HCT116 (cell line): ENCODE data around the gene SLC38A8. TPM values are rescaled to one million over a fixed set of nuclear protein-coding genes. Genes with fewer than 3 reads are reported as not detected.

ENCODE experiments used
- ATAC-seq: fragments of 200-7000 bp; cut with Tn5 transposase; 2 replicates; pipeline ENCODE4 v1.9.1; 2020; ENCODE audit warnings: mild to moderate bottlenecking, moderate library complexity
- BruUV-seq: library from RNA; stranded (reverse); fragments of 400-500 nt; replicated peaks from 2 replicates; lab custom pipeline; 2021; lab: Mats Ljungman, UMichigan
- CTCF ChIA-PET: fragments of 300-600 bp; sonication (Branson Sonifier 250); formaldehyde crosslinking; loops from one replicate; lab custom pipeline; 2021; ENCODE audit warnings: antibody characterized with exemption; lab: Charles Lee
- POLR2A ChIA-PET: fragments of 300-600, 350-600 bp; sonication (Branson Sonifier 250); formaldehyde crosslinking; loops from one replicate; lab custom pipeline; 2021; ENCODE audit warnings: antibody characterized with exemption; lab: Charles Lee
- RAD21 ChIA-PET, 2 experiments: fragments of 300-600 bp; sonication (Branson Sonifier 250); formaldehyde crosslinking; loops; one replicate each; lab custom pipeline; 2023; ENCODE audit warnings: low total read pairs in 2 of 2; ENCODE audit not compliant: uncharacterized antibody in 2 of 2, unreplicated experiment in 2 of 2, low non-redundant PET in 1 of 2; lab: Charles Lee
- DNase-seq: peaks from one replicate; pipeline ENCODE4 v3.0.0-alpha.2; 2010; ENCODE audit warnings: low read depth, low spot score
- H2AFZ ChIP-seq: fragments of 200-600 bp; shearing (Covaris generic), sonication (generic); 2 replicates; pipeline ENCODE4 v1.6.1; 2017; ENCODE audit warnings: low read depth, mixed run types, mixed read lengths, antibody characterized with exemption, low read length; ENCODE audit not compliant: poor library complexity, severe bottlenecking
- H3K27ac ChIP-seq: 2 replicates; pipeline ENCODE4 v1.5.1; 2012; ENCODE audit warnings: low read depth, low read length
- H3K27me3 ChIP-seq: fragments of 200-600 bp; sonication (generic); 2 replicates; pipeline ENCODE4 v1.6.1; 2016; ENCODE audit warnings: mixed run types, low read length, mixed read lengths; ENCODE audit not compliant: insufficient read depth
- H3K36me3 ChIP-seq, 2 experiments: fragments of 200-500 bp in 1 of 2; fragments of 200-600 bp in 1 of 2; sonication (Bioruptor generic) in 1 of 2; sonication (generic) in 1 of 2; 2 replicates each; pipeline versions ENCODE4 v1.5.1 to v1.6.1; 2014 to 2016; ENCODE audit warnings: low read length in 2 of 2, inconsistent platforms in 1 of 2, mixed read lengths in 1 of 2, mixed run types in 1 of 2; ENCODE audit not compliant: insufficient read depth in 2 of 2, control insufficient read depth in 1 of 2
- H3K4me1 ChIP-seq, 2 experiments: fragments of 200-600 bp in 1 of 2; sonication (generic) in 1 of 2; 2 replicates each; pipeline versions ENCODE4 v1.5.1 to v1.6.1; 2012 to 2017; ENCODE audit warnings: low read length in 2 of 2, inconsistent platforms in 1 of 2, mild to moderate bottlenecking in 1 of 2, mixed read lengths in 1 of 2, mixed run types in 1 of 2, moderate library complexity in 1 of 2; ENCODE audit not compliant: insufficient read depth in 2 of 2, control insufficient read depth in 1 of 2
- H3K4me2 ChIP-seq: fragments of 200-600 bp; sonication (generic); 2 replicates; pipeline ENCODE4 v1.6.1; 2017; ENCODE audit warnings: mixed run types, low read length, mixed read lengths
- H3K4me3 ChIP-seq, 2 experiments: fragments of 200-600 bp in 1 of 2; sonication (generic) in 1 of 2; replicated peaks in 1 of 2; 2 replicates each; pipeline ENCODE4 v1.5.1; 2011 to 2016; ENCODE audit warnings: low read length in 2 of 2, control low read depth in 1 of 2, low read depth in 1 of 2, mild to moderate bottlenecking in 1 of 2, mixed read lengths in 1 of 2, mixed run types in 1 of 2
- H3K79me2 ChIP-seq: fragments of 200-600 bp; sonication (generic); 2 replicates; pipeline ENCODE4 v1.6.1; 2017; ENCODE audit warnings: mild to moderate bottlenecking, mixed run types, low read length, moderate library complexity, mixed read lengths; ENCODE audit not compliant: insufficient read depth
- H3K9ac ChIP-seq: fragments of 200-600 bp; sonication (generic); 2 replicates; pipeline ENCODE4 v1.6.1; 2016; ENCODE audit warnings: low read length, mixed read lengths
- H3K9me2 ChIP-seq: fragments of 200-600 bp; sonication (generic), shearing (Covaris generic); 2 replicates; pipeline ENCODE4 v1.6.1; 2017; ENCODE audit warnings: mixed run types, mild to moderate bottlenecking, moderate library complexity; ENCODE audit not compliant: insufficient read depth
- H3K9me3 ChIP-seq, 2 experiments: fragments of 200-500 bp in 1 of 2; fragments of 200-600 bp in 1 of 2; sonication (Bioruptor generic) in 1 of 2; sonication (generic) in 1 of 2; 2 replicates each; pipeline ENCODE4 v1.6.1; 2014 to 2017; ENCODE audit warnings: low read length in 2 of 2, mixed read lengths in 2 of 2, inconsistent platforms in 1 of 2, low read depth in 1 of 2, mild to moderate bottlenecking in 1 of 2, mixed run types in 1 of 2, moderate library complexity in 1 of 2; ENCODE audit not compliant: control insufficient read depth in 1 of 2, insufficient read depth in 1 of 2
- H4K20me1 ChIP-seq: fragments of 200-600 bp; sonication (generic), shearing (Covaris generic); 2 replicates; pipeline ENCODE4 v1.6.1; 2017; ENCODE audit warnings: mixed run types, mild to moderate bottlenecking, moderate library complexity; ENCODE audit not compliant: insufficient read depth
- ATF3 ChIP-seq: IDR thresholded peaks from 2 replicates; pipeline ENCODE4 v1.6.1; 2012
- CTCF ChIP-seq, 3 experiments: fragments of 200-600 bp in 1 of 3; sonication (generic) in 1 of 3; IDR thresholded peaks in 2 of 3; conservative IDR thresholded peaks in 1 of 3; 2 replicates each; pipeline ENCODE4 v1.5.1; 2012 to 2017; ENCODE audit warnings: low read depth in 2 of 3, low read length in 2 of 3, antibody characterized with exemption in 1 of 3, borderline replicate concordance in 1 of 3, control low read depth in 1 of 3, mild to moderate bottlenecking in 1 of 3, mixed read lengths in 1 of 3, mixed run types in 1 of 3, moderate library complexity in 1 of 3; ENCODE audit not compliant: insufficient read depth in 1 of 3
- EZH2 ChIP-seq: fragments of 200-600 bp; sonication (generic); IDR thresholded peaks from 2 replicates; pipeline ENCODE4 v1.6.1; 2017; ENCODE audit warnings: antibody characterized with exemption, mixed run types
- POLR2AphosphoS5 ChIP-seq: IDR thresholded peaks from 2 replicates; pipeline ENCODE4 v1.6.1; 2011; ENCODE audit warnings: mild to moderate bottlenecking, low read depth, low read length, moderate library complexity
- REST ChIP-seq: IDR thresholded peaks from 2 replicates; pipeline ENCODE4 v1.6.1; 2012; ENCODE audit warnings: low read depth
- ZBTB33 ChIP-seq: IDR thresholded peaks from 2 replicates; pipeline ENCODE4 v1.6.1; 2011; ENCODE audit warnings: mild to moderate bottlenecking, low read length, moderate library complexity; ENCODE audit not compliant: insufficient replicate concordance; ENCODE audit errors: extremely low read depth
- intact Hi-C: fragments of 100-400 bp; cut with micrococcal nuclease; formaldehyde crosslinking; loops from 2 replicates; pipeline ENCODE4 v1.10.0; 2022
- total RNA-seq: library from RNA; stranded (reverse); gene quantifications from one replicate; pipeline ENCODE4 v1.2.1, GENCODE V29; 2021; ENCODE audit not compliant: unreplicated experiment

The SLC38A8 gene
- total RNA-seq, 1 experiment from 2014 or later = not detected

GRCh38 chr16:83964684-83965443, 77.7 kb downstream of the SLC38A8 start:
- RAD21 ChIA-PET = no interaction called here
- Histone ChIP-seq H3K36me3 (peaks cover 4 to 15% of the 10 kb centered on the region in 2 experiments; a peak in 1 of 4 replicates), H3K9ac (no peak overlapping the region), H3K4me3 (no peak overlapping the region), H3K9me3 (no peaks in the 10 kb centered on the region), H3K4me1 (no peaks in the 10 kb centered on the region), H3K79me2 (no peaks in the 10 kb centered on the region), H4K20me1 (no peaks in the 10 kb centered on the region), H3K9me2 (no peaks in the 10 kb centered on the region), H3K4me2 (no peak overlapping the region), H2AFZ (no peak overlapping the region), H3K27ac (no peak overlapping the region), H3K27me3 (no peaks in the 10 kb centered on the region)
- BruUV-seq = no TSS peak
- ATAC-seq (no peak), DNase-seq (no peak)
- intact Hi-C loops = no loop called here
- CTCF ChIA-PET = interaction anchor here (1.0 to 1.1 kb wide), 3 partner anchors 10 to 101 kb away, joined by 3 to 6 read pairs (median 5); no protein-coding TSS in a partner anchor
- no peak for TF ChIP-seq ATF3
- peak; percentile 8; the same call in 1 of the 2 replicates for TF ChIP-seq POLR2AphosphoS5
- POLR2A ChIA-PET = no interaction called here

GRCh38 chr16:83963277-83964119, 79.1 kb downstream of the SLC38A8 start:
- intact Hi-C loops = no loop called here
- ATAC-seq = no peak
- TF ChIP-seq REST (no peak), EZH2 (no peak), CTCF (IDR thresholded peaks at IDR 0.05 in 2 of 3, conservative IDR thresholded peaks at IDR 0.05 in 1 of 3; ENCODE audit: borderline replicate concordance in 1 of 3, insufficient read depth in 1 of 3, low read depth in 2 of 3, low read length in 2 of 3) (no peak), ZBTB33 (no peak)

More at GRCh38 chr16:83963277-83964119, 79.1 kb downstream of the SLC38A8 start:
- Histone ChIP-seq H4K20me1 (no peaks in the 10 kb centered on the region), H3K27me3 (no peaks in the 10 kb centered on the region), H3K36me3 (peaks cover 7 to 17% of the 10 kb centered on the region in 2 experiments; a peak in 1 of 4 replicates), H3K9ac (no peak overlapping the region), H3K9me2 (no peaks in the 10 kb centered on the region), H3K4me3 (no peak overlapping the region), H3K4me1 (no peaks in the 10 kb centered on the region), H3K9me3 (no peaks in the 10 kb centered on the region), H3K27ac (no peak overlapping the region), H3K79me2 (no peaks in the 10 kb centered on the region), H3K4me2 (no peak overlapping the region), H2AFZ (no peak overlapping the region)
- RAD21 ChIA-PET = no interaction called here
- no peak for DNase-seq
- BruUV-seq = no TSS peak
- CTCF ChIA-PET = interaction anchor here (1.0 kb wide), 2 partner anchors 9 to 102 kb away, joined by 5 to 6 read pairs; no protein-coding TSS in a partner anchor
- POLR2A ChIA-PET = no interaction called here
